ENCODE results near the gene MNX1. TPM values are rescaled to one million over a fixed set of nuclear protein-coding genes. Genes with fewer than 3 reads are reported as not detected.
A peak's percentile ranks its signal among the peaks of the same experiment; 100 is the strongest.

Gene MNX1
- total RNA-seq, 1 experiment from 2014 or later, result not detected

DNA sequence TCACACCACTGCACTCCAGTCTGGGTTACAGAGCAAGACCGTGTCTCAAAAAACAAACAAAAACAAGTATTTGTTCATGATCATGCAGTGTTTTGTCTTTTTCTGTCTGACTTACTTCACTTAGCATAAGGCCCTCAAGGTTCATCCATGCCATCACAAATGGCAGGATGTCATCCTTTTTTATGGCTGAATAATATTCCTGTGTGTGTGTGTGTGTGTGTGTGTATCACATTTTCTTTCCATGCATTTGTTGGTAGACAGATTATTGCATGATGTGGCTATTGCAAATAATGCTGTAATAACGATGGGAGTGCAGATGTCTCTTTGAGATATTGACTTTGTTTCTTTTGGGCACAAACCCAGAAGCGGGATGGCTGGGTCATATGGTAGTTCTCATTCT is 14.3 kb upstream of the MNX1 start:
- POLR2A ChIA-PET (ENCODE audit: low non-redundant PET), result no interaction called here
- intact Hi-C loops (cut with micrococcal nuclease; ENCODE audit: unreplicated experiment), result no loop called here
- TF ChIP-seq EZH2 (IDR thresholded peaks at IDR 0.05; ENCODE audit: borderline replicate concordance, low read depth, low read length, poor library complexity, severe bottlenecking), result no peak
- TF ChIP-seq, protein P1, sequence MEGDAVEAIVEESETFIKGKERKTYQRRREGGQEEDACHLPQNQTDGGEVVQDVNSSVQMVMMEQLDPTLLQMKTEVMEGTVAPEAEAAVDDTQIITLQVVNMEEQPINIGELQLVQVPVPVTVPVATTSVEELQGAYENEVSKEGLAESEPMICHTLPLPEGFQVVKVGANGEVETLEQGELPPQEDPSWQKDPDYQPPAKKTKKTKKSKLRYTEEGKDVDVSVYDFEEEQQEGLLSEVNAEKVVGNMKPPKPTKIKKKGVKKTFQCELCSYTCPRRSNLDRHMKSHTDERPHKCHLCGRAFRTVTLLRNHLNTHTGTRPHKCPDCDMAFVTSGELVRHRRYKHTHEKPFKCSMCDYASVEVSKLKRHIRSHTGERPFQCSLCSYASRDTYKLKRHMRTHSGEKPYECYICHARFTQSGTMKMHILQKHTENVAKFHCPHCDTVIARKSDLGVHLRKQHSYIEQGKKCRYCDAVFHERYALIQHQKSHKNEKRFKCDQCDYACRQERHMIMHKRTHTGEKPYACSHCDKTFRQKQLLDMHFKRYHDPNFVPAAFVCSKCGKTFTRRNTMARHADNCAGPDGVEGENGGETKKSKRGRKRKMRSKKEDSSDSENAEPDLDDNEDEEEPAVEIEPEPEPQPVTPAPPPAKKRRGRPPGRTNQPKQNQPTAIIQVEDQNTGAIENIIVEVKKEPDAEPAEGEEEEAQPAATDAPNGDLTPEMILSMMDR (conservative IDR thresholded peaks at IDR 0.05; ENCODE audit: low read depth, low read length), result no peak
- H3K9me3 ChIP-seq (ENCODE audit: low read depth, low read length, poor library complexity, severe bottlenecking), result no peaks in the 10 kb centered on the region
- DNase-seq (ENCODE audit: low spot score), result no peak
- H3K27me3 ChIP-seq (replicated peaks; ENCODE audit: insufficient read depth, low read depth, low read length, poor library complexity), result peaks cover 100% of the 10 kb centered on the region
- no peaks in the 10 kb centered on the region for H3K36me3 ChIP-seq (ENCODE audit: insufficient read depth, low read length, poor library complexity, severe bottlenecking)
- no peak overlapping the region for H3K27ac ChIP-seq (ENCODE audit: low read depth, low read length, poor library complexity, severe bottlenecking)
- peaks cover 5% of the 10 kb centered on the region for H3K4me1 ChIP-seq (ENCODE audit: insufficient read depth, low read length, poor library complexity, severe bottlenecking)
- BruUV-seq (replicated peaks), result no TSS peak
- CTCF ChIA-PET, result no interaction called here
- no peak overlapping the region for H3K4me3 ChIP-seq (ENCODE audit: low read depth, low read length, poor library complexity, severe bottlenecking)

DNA sequence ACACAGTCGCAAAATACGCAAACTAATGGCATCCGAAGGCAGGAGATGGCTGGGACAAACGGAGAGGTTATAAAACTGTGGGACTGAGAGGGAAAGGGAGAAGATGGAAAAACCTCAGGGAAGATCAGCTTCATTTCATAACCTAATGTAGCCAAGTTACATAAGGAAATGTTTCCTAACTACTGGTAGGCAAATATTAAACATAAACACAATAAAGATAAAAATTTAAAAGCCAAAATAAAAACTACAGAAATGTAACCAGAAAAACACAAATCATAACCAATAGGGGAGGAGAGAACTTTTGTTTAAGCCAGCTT is 13.1 kb upstream of the MNX1 start:
- H3K27ac ChIP-seq (ENCODE audit: low read depth, low read length, poor library complexity, severe bottlenecking), result no peak overlapping the region
- H3K9me3 ChIP-seq (ENCODE audit: low read depth, low read length, poor library complexity, severe bottlenecking), result no peaks in the 10 kb centered on the region
- ChIA-PET POLR2A (ENCODE audit: low non-redundant PET) (interaction anchor here (0.6 kb wide), 1 partner anchor 224 kb away, joined by 4 read pairs; no protein-coding TSS in a partner anchor), CTCF (no interaction called here)
- no peak for DNase-seq (ENCODE audit: low spot score)
- no peak for TF ChIP-seq EZH2 (IDR thresholded peaks at IDR 0.05; ENCODE audit: borderline replicate concordance, low read depth, low read length, poor library complexity, severe bottlenecking)
- TF ChIP-seq, protein P1 (conservative IDR thresholded peaks at IDR 0.05; ENCODE audit: low read depth, low read length), result no peak
- H3K4me1 ChIP-seq (ENCODE audit: insufficient read depth, low read length, poor library complexity, severe bottlenecking), result peaks cover 5% of the 10 kb centered on the region
- H3K36me3 ChIP-seq (ENCODE audit: insufficient read depth, low read length, poor library complexity, severe bottlenecking), result no peaks in the 10 kb centered on the region
- no TSS peak for BruUV-seq (replicated peaks)
- no peak overlapping the region for H3K4me3 ChIP-seq (ENCODE audit: low read depth, low read length, poor library complexity, severe bottlenecking)
- intact Hi-C loops (cut with micrococcal nuclease; ENCODE audit: unreplicated experiment), result no loop called here
- peaks cover 100% of the 10 kb centered on the region for H3K27me3 ChIP-seq (replicated peaks; ENCODE audit: insufficient read depth, low read depth, low read length, poor library complexity)

DNA sequence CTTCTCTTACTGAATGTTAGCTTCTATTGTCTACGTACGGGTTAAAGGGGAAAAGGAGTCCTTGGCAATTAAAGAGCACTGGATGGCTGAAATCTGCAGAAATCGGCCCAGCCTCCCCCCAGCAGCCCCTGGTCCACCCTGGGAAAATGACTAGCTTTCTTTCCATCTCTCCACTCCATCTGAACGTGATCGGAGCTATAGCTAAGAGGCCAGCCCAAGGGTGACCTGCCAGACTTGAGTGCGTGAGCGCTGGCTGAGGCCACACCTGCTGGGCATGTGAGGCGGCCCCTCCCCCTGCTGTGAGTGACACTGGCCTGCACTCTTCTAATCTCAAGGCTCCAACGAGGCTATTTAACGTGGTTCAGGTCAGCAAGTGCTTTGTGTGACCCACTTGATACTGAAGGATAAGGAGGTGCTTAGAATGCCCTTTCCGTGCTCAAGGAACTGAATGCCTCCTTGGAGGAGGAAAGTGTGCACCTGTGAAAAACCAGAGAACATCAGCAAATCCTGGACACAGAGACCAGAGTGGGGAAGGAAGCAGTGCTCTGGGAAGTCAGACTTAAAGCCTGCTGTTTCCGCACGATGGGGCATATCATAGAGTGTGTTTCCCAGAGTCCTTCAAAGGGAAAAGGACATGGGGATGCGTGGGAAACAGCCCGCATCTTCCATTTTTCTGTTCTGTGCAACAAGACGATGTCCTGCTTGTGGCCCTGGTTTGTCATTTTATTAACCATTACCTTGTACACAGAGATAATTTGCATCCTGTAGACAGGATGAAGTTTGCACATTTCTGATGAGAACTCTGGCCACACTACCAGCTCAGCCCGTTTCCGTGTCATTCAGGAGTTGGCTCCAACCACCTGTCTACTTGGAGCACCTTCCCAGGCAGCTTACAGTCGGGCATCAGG is 12.5 kb upstream of the MNX1 start:
- no peak overlapping the region for H3K27ac ChIP-seq (ENCODE audit: low read depth, low read length, poor library complexity, severe bottlenecking)
- no peaks in the 10 kb centered on the region for H3K9me3 ChIP-seq (ENCODE audit: low read depth, low read length, poor library complexity, severe bottlenecking)
- no peak for DNase-seq (ENCODE audit: low spot score)
- BruUV-seq (replicated peaks), result no TSS peak
- TF ChIP-seq EZH2 (IDR thresholded peaks at IDR 0.05; ENCODE audit: borderline replicate concordance, low read depth, low read length, poor library complexity, severe bottlenecking), result peak; percentile 88
- TF ChIP-seq, protein P1 (conservative IDR thresholded peaks at IDR 0.05; ENCODE audit: low read depth, low read length), result no peak
- ChIA-PET CTCF (no interaction called here), POLR2A (ENCODE audit: low non-redundant PET) (interaction anchor here (0.6 kb wide), 1 partner anchor 224 kb away, joined by 4 read pairs; no protein-coding TSS in a partner anchor)
- peaks cover 100% of the 10 kb centered on the region for H3K27me3 ChIP-seq (replicated peaks; ENCODE audit: insufficient read depth, low read depth, low read length, poor library complexity)
- peaks cover 5% of the 10 kb centered on the region for H3K4me1 ChIP-seq (ENCODE audit: insufficient read depth, low read length, poor library complexity, severe bottlenecking)
- no peak overlapping the region for H3K4me3 ChIP-seq (ENCODE audit: low read depth, low read length, poor library complexity, severe bottlenecking)
- H3K36me3 ChIP-seq (ENCODE audit: insufficient read depth, low read length, poor library complexity, severe bottlenecking), result no peaks in the 10 kb centered on the region
- intact Hi-C loops (cut with micrococcal nuclease; ENCODE audit: unreplicated experiment), result no loop called here

All from A673 (cell line).